K562 (cell line): ENCODE measurements around the gene KCNJ14. TPM values are rescaled to one million over a fixed set of nuclear protein-coding genes. Genes with fewer than 3 reads are reported as not detected.

Experiments
- FOSL1 ChIP-seq: fragments of 200-800 bp; sonication (Bioruptor generic); conservative IDR thresholded peaks from 2 replicates; pipeline ENCODE4 v1.6.1; 2016; ENCODE audit warnings: missing genetic modification characterization, missing compliant biosample characterization
- FOXM1 ChIP-seq, 2 experiments: fragments of 450-650 bp in 1 of 2; sonication (generic) in 1 of 2; formaldehyde crosslinking in 1 of 2; IDR thresholded peaks; 2 replicates each; pipeline versions ENCODE4 v1.6.1 to v1.9.0; 2017 to 2022; ENCODE audit warnings: low read depth in 2 of 2, mild to moderate bottlenecking in 2 of 2, missing genetic modification reagents in 1 of 2, moderate library complexity in 1 of 2
- HCFC1 ChIP-seq: IDR thresholded peaks from 2 replicates; pipeline ENCODE4 v1.6.1; 2012; ENCODE audit warnings: low read depth, low read length, improper control_type of control experiment
- HES1 ChIP-seq: fragments of 450-650 bp; IDR thresholded peaks from 2 replicates; pipeline ENCODE4 v1.6.1; 2016; ENCODE audit warnings: low read depth, mild to moderate bottlenecking, moderate library complexity
- KLF1 ChIP-seq: fragments of 450-650 bp; IDR thresholded peaks from 2 replicates; pipeline ENCODE4 v1.6.1; 2016; ENCODE audit warnings: missing genetic modification characterization, missing compliant biosample characterization
- MAFK ChIP-seq: IDR thresholded peaks from 2 replicates; pipeline ENCODE4 v1.6.1; 2011; ENCODE audit warnings: low read length, improper control_type of control experiment
- NCOA1 ChIP-seq: fragments of 450-650 bp; IDR thresholded peaks from 2 replicates; pipeline ENCODE4 v1.6.1; 2016; ENCODE audit warnings: low read depth
- NEUROD1 ChIP-seq: fragments of 150-350 bp; IDR thresholded peaks from 2 replicates; pipeline ENCODE4 v1.6.1; 2014; ENCODE audit warnings: borderline replicate concordance, low read length, low read depth; ENCODE audit not compliant: partially characterized antibody
- PHB2 ChIP-seq: fragments of 450-650 bp; IDR thresholded peaks from 2 replicates; pipeline ENCODE4 v1.6.1; 2017; ENCODE audit warnings: low read depth
- RBM39 ChIP-seq: fragments of 200-400 bp; formaldehyde crosslinking; optimal IDR thresholded peaks from 2 replicates; pipeline ENCODE3; 2018; ENCODE audit warnings: low read depth, low read length
- TBL1XR1 ChIP-seq, 2 experiments: IDR thresholded peaks; 2 replicates each; pipeline ENCODE4 v1.6.1; 2012; ENCODE audit warnings: improper control_type of control experiment in 2 of 2, low read length in 2 of 2, mild to moderate bottlenecking in 1 of 2
- TOE1 ChIP-seq, 2 experiments: fragments of 450-650 bp in 1 of 2; sonication (generic) in 1 of 2; formaldehyde crosslinking in 1 of 2; IDR thresholded peaks; 2 replicates each; pipeline versions ENCODE4 v1.7.1 to v1.8.0; 2016 to 2022; ENCODE audit warnings: borderline replicate concordance in 2 of 2, mild to moderate bottlenecking in 2 of 2, antibody characterized with exemption in 1 of 2, inconsistent platforms in 1 of 2, low read depth in 1 of 2, missing genetic modification reagents in 1 of 2, moderate library complexity in 1 of 2
- ZBTB11 ChIP-seq, 3 experiments: fragments of 200-800 bp in 1 of 3; fragments of 250-450 bp in 1 of 3; fragments of 450-650 bp in 1 of 3; sonication (Bioruptor Pico) in 1 of 3; sonication (Bioruptor generic) in 1 of 3; formaldehyde crosslinking in 1 of 3; IDR thresholded peaks; 2 replicates each; pipeline versions ENCODE4 v1.6.1 to v1.8.0; 2016 to 2022; ENCODE audit warnings: mild to moderate bottlenecking in 2 of 3, missing genetic modification characterization in 2 of 3, missing compliant biosample characterization in 1 of 3, moderate library complexity in 1 of 3
- ZBTB49 ChIP-seq: sonication (generic); formaldehyde crosslinking; IDR thresholded peaks from 2 replicates; pipeline ENCODE4 v1.8.0; 2022; ENCODE audit warnings: missing genetic modification reagents, mild to moderate bottlenecking, borderline replicate concordance
- ZNF655 ChIP-seq: fragments of 250-450 bp; sonication (Bioruptor Pico); IDR thresholded peaks from 2 replicates; pipeline ENCODE4 v1.5.0; 2021
- ZNF764 ChIP-seq: fragments of 250-450 bp; sonication (Bioruptor Pico); IDR thresholded peaks from 2 replicates; pipeline ENCODE4 v1.4.0; 2020; ENCODE audit warnings: low read depth, mild to moderate bottlenecking, moderate library complexity
- ZNF778 ChIP-seq: fragments of 450-650 bp; formaldehyde crosslinking; IDR thresholded peaks from 2 replicates; pipeline ENCODE4 v1.4.0; 2020; ENCODE audit warnings: mild to moderate bottlenecking, moderate library complexity
- polyA plus RNA-seq, 8 experiments: library from polyadenylated mRNA; depleted of rRNA in 4 of 8; stranded (reverse) in 5 of 8; unstranded in 3 of 8; fragments of >200 nt; fragmentation: Nextera tagmentation in 2 of 8; fragmentation: Illumina TruSeq in 1 of 8; extraction: Ambion mirVana in 2 of 8; extraction: Trizol in 1 of 8; gene quantifications; 2 replicates each; pipeline versions ENCODE4 v1.2.1 to v1.2.3, GENCODE V29; 2011 to 2014; ENCODE audit warnings: inconsistent platforms in 1 of 8, missing spikeins in 1 of 8
- total RNA-seq, 7 experiments: library from RNA; depleted of rRNA in 6 of 7; stranded (reverse); fragments of >200 nt in 6 of 7; fragmentation: Illumina TruSeq in 2 of 7; extraction: Trizol in 2 of 7; gene quantifications; 2 replicates each; pipeline versions ENCODE4 v1.2.1 to v1.2.3, GENCODE V29; 2011 to 2021; ENCODE audit warnings: low replicate concordance in 1 of 7

KCNJ14 gene
- total and polyA plus RNA-seq, 9 of the 15 experiments (the other 6 are each of a cell fraction or from before 2014, with no cell fraction given): 0.15 to 1.6 (median 0.49) TPM

- TF ChIP-seq ZBTB11 (CRISPR knock-in tag; IDR thresholded peaks at IDR 0.05) (peak in 2 of 3 experiments; percentile 24 to 89; a peak in 2 of 6 replicates), ZBTB49 (CRISPR knock-in tag) (no peak), ZNF778 (CRISPR knock-in tag) (no peak), HCFC1 (peak; percentile 86), ZNF655 (CRISPR knock-in tag) (no peak), FOXM1 (IDR thresholded peaks at IDR 0.05; ENCODE audit: low read depth) (no peak), FOXM1 (CRISPR knock-in tag; IDR thresholded peaks at IDR 0.05; ENCODE audit: low read depth) (peak; percentile 86; the same call in 1 of the 2 replicates), TOE1 (IDR thresholded peaks at IDR 0.05; ENCODE audit: borderline replicate concordance) (0 out of 2 replicates have a peak, but pooled peaks have one; percentile 18), TOE1 (CRISPR knock-in tag; IDR thresholded peaks at IDR 0.05; ENCODE audit: borderline replicate concordance, low read depth) (no peak), KLF1 (peak; percentile 60; the same call in 1 of the 2 replicates), PHB2 (no peak), RBM39 (peak; percentile 39), HES1 (no peak), FOSL1 (tag) (peak; percentile 53), NEUROD1 (peak; percentile 35), MAFK (no peak), ZNF764 (no peak), NCOA1 (no peak), TBL1XR1 (IDR thresholded peaks at IDR 0.05; ENCODE audit: low read length in 2 of 2) (no peak)
Measured at GRCh38 chr19:48445606-48446481, 9.5 kb upstream of the KCNJ14 start, which contains the start of gene GRWD1 (continued).
